GM18511 (cell line): ENCODE data around the gene TIA1.
"Not testable (repeated sequence)": the region's sequence is repeated elsewhere in the genome, so short reads cannot be mapped to it uniquely, and the experiment has no call there.

Experiments
- ATAC-seq: cut with Tn5 transposase; IDR thresholded peaks from one replicate; pipeline ENCODE4 v1.9.1; 2021; ENCODE audit warnings: mild to moderate bottlenecking, moderate library complexity; ENCODE audit not compliant: unreplicated experiment

Gene TIA1

GRCh38 chr2:70223305-70223704 lies 25.1 kb downstream of the TIA1 start:
- ATAC-seq = not testable (repeated sequence)

GRCh38 chr2:70214953-70215549 lies 33.4 kb downstream of the TIA1 start:
- ATAC-seq = no peak

- no peak for ATAC-seq
These were observed 34.1 kb downstream of the TIA1 start for GRCh38 chr2:70214365-70214764.

GRCh38 chr2:70212298-70212932 lies 36.0 kb downstream of the TIA1 start:
- ATAC-seq = no peak

- no peak for ATAC-seq
These were observed 36.8 kb downstream of the TIA1 start for GRCh38 chr2:70211595-70211994.

DNA sequence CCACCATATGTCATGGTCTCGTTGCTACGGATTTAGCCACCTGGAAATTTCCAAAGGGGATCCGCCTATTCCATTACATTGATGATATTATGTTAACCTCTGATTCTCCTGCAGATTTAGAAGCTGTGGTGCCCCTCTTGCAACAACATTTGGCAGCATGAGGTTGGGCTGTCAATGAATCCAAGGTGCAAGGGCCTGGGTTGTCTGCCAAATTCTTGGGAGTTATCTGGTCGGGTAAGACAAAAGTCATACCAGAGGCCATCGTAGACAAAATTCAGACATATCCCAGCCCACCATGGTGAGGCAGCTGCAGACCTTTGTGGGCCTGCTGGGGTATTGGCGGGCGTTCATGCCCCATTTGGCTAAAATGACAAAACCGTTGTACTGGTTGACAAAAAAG lies 44.0 kb downstream of the TIA1 start:
- ATAC-seq = no peak

DNA sequence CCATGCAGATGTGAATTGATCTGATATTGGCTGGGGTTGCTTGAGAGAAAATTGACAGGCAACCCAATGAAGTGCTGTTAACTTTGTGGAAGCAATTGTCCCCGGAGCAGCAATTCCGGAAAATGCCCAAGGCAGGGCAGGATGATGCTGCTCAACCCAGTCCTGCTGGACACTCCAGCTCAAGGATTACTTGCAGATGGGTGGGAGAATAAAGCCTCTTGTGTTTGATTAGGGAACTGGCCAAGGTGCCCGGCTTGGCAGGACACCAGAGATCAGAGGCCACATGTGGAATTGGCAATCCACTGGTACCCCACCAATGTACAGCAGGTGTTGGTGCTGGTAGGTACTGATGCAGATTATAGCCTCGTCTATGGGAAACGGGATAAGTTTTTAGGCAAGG lies 45.3 kb downstream of the TIA1 start:
- no peak for ATAC-seq

GRCh38 chr2:70202236-70202806 lies 46.1 kb downstream of the TIA1 start:
- ATAC-seq = no peak

DNA sequence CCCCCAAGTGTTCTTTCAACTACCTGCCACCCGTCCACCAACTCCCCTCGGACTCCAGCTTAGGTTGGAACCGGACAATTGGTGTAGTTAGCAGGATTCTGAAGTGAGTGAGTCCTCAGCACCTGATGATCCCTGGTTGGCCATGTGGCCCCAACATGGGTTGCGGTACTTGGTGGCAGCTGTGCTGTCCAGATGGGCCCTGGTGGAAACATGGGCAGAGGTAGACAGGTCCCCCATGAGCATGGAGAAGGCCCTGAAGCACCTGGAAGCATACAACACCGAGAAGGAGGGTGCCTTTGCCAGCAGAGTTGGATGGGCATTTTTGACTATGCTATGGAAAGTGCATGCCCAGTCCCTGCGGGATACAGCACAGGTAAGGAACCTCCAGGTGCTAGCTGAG lies 46.6 kb downstream of the TIA1 start:
- ATAC-seq = no peak

GRCh38 chr2:70201225-70201768 lies 47.1 kb downstream of the TIA1 start:
- ATAC-seq = no peak

- ATAC-seq = no peak
These were observed 49.0 kb downstream of the TIA1 start for GRCh38 chr2:70199320-70199864.

DNA sequence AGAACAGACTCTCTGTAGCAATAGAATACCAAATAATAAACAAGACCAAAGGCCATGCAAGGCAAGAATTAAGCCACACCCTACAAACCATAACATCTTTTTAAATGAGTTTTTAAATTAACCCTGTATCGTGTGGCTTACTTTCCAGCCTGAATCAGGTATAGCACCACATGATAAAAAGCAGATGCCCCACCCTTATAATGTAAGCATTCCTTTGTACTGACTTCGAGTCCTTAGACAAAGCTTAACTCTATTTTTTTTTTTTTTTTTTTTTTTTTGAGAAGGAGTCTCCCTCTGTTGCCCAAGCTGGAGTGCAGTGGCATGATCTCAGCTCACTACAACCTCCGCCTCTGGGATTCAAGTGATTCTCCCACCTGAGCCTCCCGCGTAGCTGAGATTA lies 55.9 kb downstream of the TIA1 start:
- ATAC-seq = no peak

- no peak for ATAC-seq
These were observed 57.1 kb downstream of the TIA1 start for GRCh38 chr2:70191244-70191735.

GRCh38 chr2:70190418-70191243 lies 57.8 kb downstream of the TIA1 start, which contains the start of gene C2orf42:
TSS of gene C2orf42 (minus strand) at chr2:70191019. CDS start at chr2:70181985, 9,034 bp downstream.
- peak; percentile 86 for ATAC-seq

DNA sequence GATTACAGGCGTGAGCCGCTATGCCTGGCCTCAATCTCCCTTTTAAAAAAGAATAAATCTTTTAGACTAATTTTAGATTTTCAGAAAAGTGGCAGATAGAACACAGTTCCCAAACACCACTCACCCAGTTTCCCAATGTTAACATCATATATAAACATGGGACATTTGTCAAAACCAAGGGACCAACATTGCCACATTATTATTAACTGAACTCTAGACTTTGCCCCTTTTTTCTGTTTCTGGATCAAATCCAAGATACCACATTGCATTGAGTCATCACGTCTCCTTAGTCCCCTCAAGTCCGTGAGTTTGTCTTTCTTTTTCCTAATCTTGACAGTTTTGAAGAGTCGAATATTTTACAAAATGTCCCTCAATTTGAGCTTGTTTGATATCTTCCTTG lies 60.0 kb downstream of the TIA1 start:
- no peak for ATAC-seq

DNA sequence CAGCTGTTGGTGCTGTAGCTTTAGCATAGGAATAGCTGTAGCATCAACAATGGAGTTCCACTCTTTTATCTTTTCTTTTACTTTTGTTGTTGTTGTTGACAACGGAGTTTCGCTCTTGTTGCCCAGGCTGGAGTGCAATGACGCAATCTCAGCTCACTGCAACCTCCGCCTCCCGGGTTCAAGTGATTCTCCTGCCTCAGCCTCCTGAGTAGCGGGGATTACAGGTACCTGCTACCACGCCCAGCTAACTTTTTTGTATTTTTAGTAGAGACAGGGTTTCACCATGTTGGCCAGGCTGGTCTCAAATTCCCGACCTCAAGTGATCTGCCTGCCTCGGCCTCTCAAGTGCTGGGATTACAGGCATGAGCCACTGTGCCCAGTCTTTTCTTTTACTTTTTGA lies 61.3 kb downstream of the TIA1 start:
- not testable (repeated sequence) for ATAC-seq

DNA sequence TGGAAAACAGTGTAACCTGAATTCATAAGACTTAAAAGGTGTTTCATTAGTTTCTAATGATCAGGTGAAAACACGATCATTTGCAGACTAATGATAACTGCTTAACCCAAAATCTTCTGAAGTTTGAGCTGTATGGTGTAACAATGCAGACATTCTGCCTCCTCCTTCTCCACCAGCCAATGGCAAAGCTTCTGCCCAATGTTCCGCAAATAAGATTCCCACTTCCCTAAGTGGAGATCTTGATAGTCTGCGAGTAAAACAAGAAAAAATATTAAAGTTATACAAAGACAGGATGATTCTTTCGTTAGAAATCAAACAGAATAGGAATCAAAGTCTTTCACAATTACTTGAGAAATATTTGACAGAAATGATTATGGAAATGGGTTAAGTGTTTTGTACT lies 65.7 kb downstream of the TIA1 start:
- ATAC-seq = no peak

GRCh38 chr2:70181363-70181956 lies 67.0 kb downstream of the TIA1 start:
- ATAC-seq = no peak

DNA sequence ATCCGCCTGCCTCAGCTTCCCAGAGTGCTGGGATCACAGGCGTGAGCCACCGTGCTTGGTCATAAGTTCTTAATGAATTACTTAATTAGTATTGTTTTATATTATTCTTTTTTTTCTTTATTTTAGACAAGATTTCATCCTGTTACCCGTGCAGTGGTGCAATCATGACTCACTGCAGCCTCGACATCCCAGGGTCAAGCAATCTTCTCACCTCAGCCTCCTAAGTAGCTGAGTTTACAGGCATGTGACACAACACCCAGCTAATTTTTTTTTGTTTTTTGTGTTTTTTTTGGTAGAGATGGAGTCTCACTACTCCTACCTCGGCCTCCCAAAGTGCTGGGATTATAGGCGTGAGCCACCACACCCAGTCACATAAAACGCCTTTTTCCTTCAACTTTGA lies 74.9 kb downstream of the TIA1 start:
- no peak for ATAC-seq

GRCh38 chr2:70169654-70170245 lies 78.7 kb downstream of the TIA1 start:
- not testable (repeated sequence) for ATAC-seq
